ENCODE data around the gene SERPINA12.
"Not testable (repeated sequence)": the region's sequence is repeated elsewhere in the genome, so short reads cannot be mapped to it uniquely, and the experiment has no call there.

The SERPINA12 gene

DNA sequence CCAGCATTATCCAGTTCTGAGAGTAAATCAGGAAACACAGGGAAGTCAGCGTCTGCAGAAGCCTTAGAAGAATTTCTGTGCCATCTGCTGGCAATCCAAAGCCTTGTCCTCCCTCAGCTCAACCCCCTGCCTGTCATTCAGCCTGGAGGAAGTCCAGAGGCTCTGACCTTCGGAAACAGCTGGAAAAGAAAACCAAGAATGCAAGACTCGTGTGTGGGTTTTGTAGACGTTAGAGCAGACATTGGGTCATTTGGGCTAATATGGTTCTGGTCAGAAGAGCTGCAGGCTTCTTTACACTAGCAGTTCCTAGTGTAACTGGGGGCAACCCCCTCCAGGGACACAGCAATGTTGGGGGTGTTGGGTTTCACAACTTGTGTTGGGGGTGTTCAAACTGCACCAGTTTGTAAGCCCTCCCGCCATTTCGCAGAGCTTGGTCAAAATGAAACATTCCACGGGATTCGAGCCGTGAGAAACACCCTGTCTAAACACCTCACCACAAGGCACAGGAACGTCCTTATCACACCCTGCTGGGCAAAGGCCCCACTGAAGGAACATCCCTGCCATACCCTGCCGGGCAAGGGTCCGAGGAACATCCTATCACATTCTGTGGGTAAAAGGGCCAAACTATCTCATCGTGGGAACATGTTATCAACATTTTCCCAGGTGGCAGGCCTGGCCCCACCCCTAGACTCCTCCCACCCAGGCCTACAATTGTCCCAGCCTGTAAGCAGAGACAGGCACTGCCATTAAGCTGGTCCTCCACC, 30.9 kb upstream of the SERPINA12 start:
- no peak overlapping the region for H3K4me3 ChIP-seq (ENCODE audit: low read length)
- no peak for DNase-seq (ENCODE audit: low read depth, low spot score)

DNA sequence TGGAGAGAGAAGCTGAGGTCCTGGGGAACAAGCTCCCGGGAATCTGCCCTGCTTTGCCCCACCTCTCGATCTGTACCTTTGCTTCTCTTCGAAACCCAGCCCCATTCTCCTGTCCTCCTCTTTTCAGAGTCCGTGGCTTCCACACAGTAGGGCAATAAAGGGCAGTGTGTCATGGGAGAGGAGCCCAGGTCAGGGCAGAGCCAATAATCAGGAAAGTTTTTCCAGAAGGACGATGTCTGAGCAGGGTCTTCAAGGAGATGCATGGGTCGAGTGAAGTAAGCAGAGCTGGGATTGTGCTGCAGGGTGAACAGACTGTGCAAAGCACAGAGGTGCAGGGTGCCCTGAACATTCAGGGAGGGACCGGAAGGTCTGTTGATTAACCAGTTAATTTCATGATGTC, 29.9 kb upstream of the SERPINA12 start:
- no peak for DNase-seq (ENCODE audit: low read depth, low spot score)
- no peak overlapping the region for H3K4me3 ChIP-seq (ENCODE audit: low read length)

GRCh38 chr14:94538070-94538740, 28.9 kb upstream of the SERPINA12 start:
- DNase-seq (ENCODE audit: low read depth, low spot score): no peak
- H3K4me3 ChIP-seq (ENCODE audit: low read length): no peak overlapping the region

GRCh38 chr14:94536836-94537235, 27.6 kb upstream of the SERPINA12 start:
- DNase-seq (ENCODE audit: low read depth, low spot score): peak; percentile 14
- no peak overlapping the region for H3K4me3 ChIP-seq (ENCODE audit: low read length)

DNA sequence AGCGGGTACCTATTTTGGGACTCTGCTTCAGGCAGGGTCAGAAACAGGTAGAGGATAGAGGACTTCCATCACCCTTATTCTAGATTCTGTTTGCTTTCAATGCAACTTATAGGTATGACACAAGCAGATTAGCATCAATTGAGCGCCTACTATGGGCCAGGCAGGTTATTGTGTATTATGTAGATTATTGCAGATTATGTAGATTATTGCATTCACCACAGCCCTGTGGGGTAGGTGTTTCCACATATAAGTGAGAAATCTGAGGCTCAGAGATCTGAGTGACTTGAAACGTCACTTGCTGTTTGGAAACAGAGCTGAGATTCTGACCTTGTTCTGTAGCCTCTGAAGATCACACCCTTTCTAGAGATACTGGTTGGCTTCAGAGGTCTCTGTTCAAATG, 26.2 kb upstream of the SERPINA12 start:
- no peak for DNase-seq (ENCODE audit: low read depth, low spot score)
- H3K4me3 ChIP-seq (ENCODE audit: low read length): no peak overlapping the region

DNA sequence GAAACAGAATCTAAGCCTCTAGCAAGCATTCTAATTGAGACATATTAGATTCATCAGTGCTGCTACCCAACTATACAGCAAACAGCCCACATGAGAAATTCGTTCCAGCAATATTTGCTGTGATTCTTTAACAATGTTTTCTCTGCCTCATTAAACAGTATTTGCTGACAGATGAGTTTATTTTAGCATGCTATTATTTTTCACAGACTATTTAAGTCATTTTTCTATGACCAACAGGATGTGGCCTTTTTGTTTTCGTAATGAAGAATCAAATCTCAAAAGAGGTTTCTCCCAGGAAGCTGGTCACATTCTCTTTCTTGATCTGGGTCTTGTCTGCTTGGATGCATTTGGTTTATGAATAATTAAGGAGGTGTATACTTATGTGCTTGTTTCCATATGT, 23.2 kb upstream of the SERPINA12 start:
- no peak overlapping the region for H3K4me3 ChIP-seq (ENCODE audit: low read length)
- no peak for DNase-seq (ENCODE audit: low read depth, low spot score)

DNA sequence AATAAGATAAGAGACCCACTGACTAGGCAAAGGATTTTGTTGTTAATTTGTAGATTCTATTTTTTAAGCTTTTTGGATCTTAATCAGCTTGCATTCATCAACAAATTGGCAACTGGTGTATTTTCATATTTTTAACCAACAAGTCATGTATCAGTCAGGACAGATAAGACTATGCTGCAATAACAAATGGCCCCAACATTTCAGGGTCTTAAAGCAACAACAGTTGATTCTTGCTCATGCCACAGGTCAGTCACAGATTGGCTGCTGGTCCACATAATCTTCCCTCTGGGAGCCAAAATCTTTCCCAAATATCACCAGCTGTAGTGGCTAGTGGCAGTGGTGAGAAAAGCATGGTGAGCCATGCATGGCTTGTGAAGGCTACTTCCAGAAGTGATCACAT, 21.9 kb upstream of the SERPINA12 start:
- no peak for DNase-seq (ENCODE audit: low read depth, low spot score)
- H3K4me3 ChIP-seq (ENCODE audit: low read length): no peak overlapping the region

DNA sequence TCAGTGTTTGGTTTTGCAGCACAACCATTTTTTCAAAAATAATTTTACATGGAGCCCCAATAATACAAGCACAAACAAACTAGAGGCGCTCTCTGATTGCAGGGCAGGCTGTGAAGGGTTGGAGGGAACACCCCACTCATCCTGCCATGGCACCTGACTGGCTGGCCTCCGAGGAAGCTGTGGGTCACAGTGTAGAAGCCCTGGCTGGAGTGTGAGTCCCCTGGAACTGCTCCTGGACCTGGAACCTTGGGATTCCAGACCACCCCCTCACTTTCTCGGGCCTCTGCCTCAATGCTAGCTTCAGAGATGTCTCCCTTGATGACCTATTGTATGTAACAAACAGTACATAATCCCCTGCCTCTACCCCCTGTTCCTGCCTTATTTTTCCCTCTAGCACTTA, 14.8 kb upstream of the SERPINA12 start:
- no peak overlapping the region for H3K4me3 ChIP-seq (ENCODE audit: low read length)
- DNase-seq (ENCODE audit: low read depth, low spot score): no peak

DNA sequence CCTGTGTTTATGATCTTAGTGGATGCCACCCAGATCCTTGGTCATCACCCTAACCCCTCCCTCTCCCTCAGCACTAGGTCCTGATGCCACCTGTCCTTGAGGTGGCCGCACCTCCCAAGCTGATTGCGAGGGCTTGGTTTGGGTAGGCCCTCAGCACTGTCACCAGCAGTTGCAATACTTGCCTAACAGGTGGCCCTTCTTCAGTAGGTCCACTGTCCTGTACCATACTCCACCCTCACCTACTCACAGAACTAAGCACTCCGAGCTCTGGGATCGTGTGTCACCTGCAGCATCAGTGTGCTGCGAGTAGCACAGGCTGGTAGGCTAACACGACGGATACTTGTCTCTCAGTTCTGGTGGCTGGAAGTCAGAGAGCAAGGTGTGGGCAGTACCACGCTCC, 14.0 kb upstream of the SERPINA12 start:
- DNase-seq (ENCODE audit: low read depth, low spot score): no peak
- no peak overlapping the region for H3K4me3 ChIP-seq (ENCODE audit: low read length)

- H3K4me3 ChIP-seq (ENCODE audit: low read length): no peak overlapping the region
- DNase-seq (ENCODE audit: low read depth, low spot score): no peak
Measured at GRCh38 chr14:94522115-94522724, 13.0 kb upstream of the SERPINA12 start.

DNA sequence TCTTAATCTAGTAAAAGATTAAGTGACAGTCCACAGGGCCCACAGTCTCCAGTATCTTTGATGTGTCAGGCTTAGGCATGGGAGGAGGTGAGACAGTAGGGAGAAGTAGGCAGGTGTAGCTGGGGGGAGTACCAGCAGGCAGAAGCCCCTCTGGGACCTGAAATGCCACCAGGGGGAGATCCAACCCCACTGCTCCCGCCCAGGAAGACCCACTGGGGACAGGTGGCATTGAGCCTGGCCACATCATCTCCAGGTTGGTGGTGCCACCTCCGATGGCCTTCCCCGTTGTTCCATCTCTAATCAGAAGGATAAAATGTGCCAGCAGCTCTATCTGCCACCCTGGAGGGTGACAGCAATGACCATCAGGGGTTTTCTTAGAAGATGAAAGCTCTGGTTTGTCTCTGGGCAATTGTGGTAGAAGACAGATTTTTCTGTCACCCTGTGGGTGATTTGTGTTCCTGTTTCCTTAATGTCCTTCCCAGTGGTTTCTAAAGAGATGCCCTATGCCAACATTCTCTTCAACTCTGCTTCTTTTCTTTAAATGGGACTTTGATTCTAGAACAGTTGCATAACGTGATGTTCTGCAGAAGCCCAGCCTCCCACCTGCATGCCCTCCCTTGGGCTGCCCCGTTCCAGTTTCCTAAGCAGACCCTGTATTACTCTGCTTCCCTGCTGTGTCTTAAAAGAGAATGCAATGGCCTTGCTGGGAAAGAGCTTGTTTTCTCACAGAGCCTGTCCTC, 12.3 kb upstream of the SERPINA12 start:
- no peak overlapping the region for H3K4me3 ChIP-seq (ENCODE audit: low read length)
- DNase-seq (ENCODE audit: low read depth, low spot score): no peak

GRCh38 chr14:94517641-94518257, 8.5 kb upstream of the SERPINA12 start:
- H3K4me3 ChIP-seq (ENCODE audit: low read length): no peak overlapping the region
- DNase-seq (ENCODE audit: low read depth, low spot score): no peak

GRCh38 chr14:94517248-94517640, 8.0 kb upstream of the SERPINA12 start:
- no peak overlapping the region for H3K4me3 ChIP-seq (ENCODE audit: low read length)
- no peak for DNase-seq (ENCODE audit: low read depth, low spot score)

DNA sequence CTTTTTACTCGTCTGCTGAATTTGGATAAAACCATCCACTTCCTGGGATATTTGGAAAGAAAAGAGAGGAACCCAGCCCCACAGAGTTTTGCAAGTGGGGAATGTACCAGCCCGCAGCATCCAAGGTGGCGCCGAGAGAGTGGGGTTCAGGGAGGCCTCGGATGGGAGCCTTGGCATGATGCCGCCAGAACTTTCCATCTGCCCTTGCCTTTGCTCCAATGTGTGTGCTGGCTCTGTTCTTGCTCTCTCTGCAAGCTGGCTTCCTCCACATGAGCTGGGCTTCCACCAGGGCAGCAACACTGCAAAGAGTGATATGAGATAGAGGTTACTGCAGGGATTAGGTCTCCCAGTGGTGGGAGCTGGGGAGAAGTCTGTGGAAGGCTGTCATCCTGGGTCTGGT, 6.6 kb upstream of the SERPINA12 start:
- DNase-seq (ENCODE audit: low read depth, low spot score): no peak
- no peak overlapping the region for H3K4me3 ChIP-seq (ENCODE audit: low read length)

GRCh38 chr14:94515426-94515825, 6.2 kb upstream of the SERPINA12 start:
- DNase-seq (ENCODE audit: low read depth, low spot score): no peak
- H3K4me3 ChIP-seq (ENCODE audit: low read length): no peak overlapping the region

GRCh38 chr14:94514351-94514750, 5.1 kb upstream of the SERPINA12 start:
- no peak for DNase-seq (ENCODE audit: low read depth, low spot score)
- H3K4me3 ChIP-seq (ENCODE audit: low read length): no peak overlapping the region

DNA sequence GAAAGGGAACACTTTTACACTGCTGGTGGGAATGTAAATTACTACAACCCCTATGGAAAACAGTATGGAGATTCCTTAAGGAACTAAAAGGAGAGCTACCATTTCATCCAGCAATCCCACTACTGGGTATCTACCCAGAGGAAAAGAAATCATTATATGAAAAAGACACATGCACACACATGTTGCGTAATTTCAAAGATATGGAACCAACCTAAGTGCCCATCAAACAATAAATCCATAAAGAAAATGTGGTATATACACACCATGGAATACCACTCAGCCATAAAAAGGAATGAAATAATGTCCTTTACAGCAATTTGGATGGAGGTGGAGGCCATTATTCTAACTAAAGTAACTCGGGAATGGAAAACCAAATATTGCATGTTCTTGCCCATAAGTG, 1.2 kb upstream of the SERPINA12 start:
- not testable (repeated sequence) for DNase-seq (ENCODE audit: low read depth, low spot score)

GRCh38 chr14:94505641-94506040, 3.6 kb downstream of the SERPINA12 start:
- no peak overlapping the region for H3K4me3 ChIP-seq (ENCODE audit: low read length)
- no peak for DNase-seq (ENCODE audit: low read depth, low spot score)

More for the DNA sequence above, 1.2 kb upstream of the SERPINA12 start:
- H3K4me3 ChIP-seq (ENCODE audit: low read length): not testable (repeated sequence)

- no peak overlapping the region for H3K4me3 ChIP-seq (ENCODE audit: low read length)
- DNase-seq (ENCODE audit: low read depth, low spot score): no peak
Measured at GRCh38 chr14:94505206-94505605, 4.1 kb downstream of the SERPINA12 start.

Data from Jurkat, Clone E6-1 (cell line).